WTC11 (cell line): ENCODE results near the gene ADAP1.

Experiments
- CTCF ChIP-seq: fragments of 200-600 bp; IDR thresholded peaks from 2 replicates; pipeline ENCODE4 v1.8.0; 2022; ENCODE audit warnings: antibody characterized with exemption
- ELF4 ChIP-seq: sonication (generic); formaldehyde crosslinking; IDR thresholded peaks from 2 replicates; pipeline ENCODE4 v1.8.1; 2022; ENCODE audit warnings: low read depth, mild to moderate bottlenecking, moderate library complexity, missing genetic modification reagents
- FOXK1 ChIP-seq: sonication (generic); formaldehyde crosslinking; IDR thresholded peaks from 2 replicates; pipeline ENCODE4 v1.8.0; 2022; ENCODE audit warnings: mild to moderate bottlenecking, moderate library complexity, missing genetic modification reagents
- GABPB1 ChIP-seq: sonication (generic); formaldehyde crosslinking; IDR thresholded peaks from 2 replicates; pipeline ENCODE4 v1.8.1; 2023; ENCODE audit warnings: mild to moderate bottlenecking, missing genetic modification reagents
- JUN ChIP-seq: sonication (generic); formaldehyde crosslinking; IDR thresholded peaks from 2 replicates; pipeline ENCODE4 v1.8.0; 2023; ENCODE audit warnings: mild to moderate bottlenecking, missing genetic modification reagents
- MLX ChIP-seq: sonication (generic); formaldehyde crosslinking; IDR thresholded peaks from 2 replicates; pipeline ENCODE4 v1.8.1; 2023; ENCODE audit warnings: mild to moderate bottlenecking, missing genetic modification reagents, moderate library complexity
- PRDM15 ChIP-seq: sonication (generic); formaldehyde crosslinking; IDR thresholded peaks from 2 replicates; pipeline ENCODE4 v1.8.0; 2022; ENCODE audit warnings: missing genetic modification reagents
- PREB ChIP-seq: sonication (generic); formaldehyde crosslinking; IDR thresholded peaks from 2 replicates; pipeline ENCODE4 v1.8.1; 2022; ENCODE audit warnings: mild to moderate bottlenecking, missing genetic modification reagents, moderate library complexity, borderline replicate concordance
- PRRX2 ChIP-seq: fragments of 250-450 bp; sonication (Bioruptor Pico); IDR thresholded peaks from 2 replicates; pipeline ENCODE4 v1.8.0; 2021; ENCODE audit warnings: mild to moderate bottlenecking
- SP1 ChIP-seq: sonication (generic); formaldehyde crosslinking; conservative IDR thresholded peaks from 2 replicates; pipeline ENCODE4 v1.8.1; 2022; ENCODE audit warnings: missing genetic modification reagents
- TEAD4 ChIP-seq: sonication (generic); formaldehyde crosslinking; IDR thresholded peaks from 2 replicates; pipeline ENCODE4 v1.8.0; 2022; ENCODE audit warnings: mild to moderate bottlenecking, missing genetic modification reagents
- USF1 ChIP-seq: sonication (generic); formaldehyde crosslinking; IDR thresholded peaks from 2 replicates; pipeline ENCODE4 v1.8.0; 2022; ENCODE audit warnings: mild to moderate bottlenecking, missing genetic modification reagents
- ZBTB21 ChIP-seq: sonication (generic); formaldehyde crosslinking; IDR thresholded peaks from 2 replicates; pipeline ENCODE4 v1.8.1; 2023; ENCODE audit warnings: mild to moderate bottlenecking, missing genetic modification reagents, borderline replicate concordance
- ZNF138 ChIP-seq: sonication (generic); formaldehyde crosslinking; conservative IDR thresholded peaks from 2 replicates; pipeline ENCODE4 v1.8.1; 2022; ENCODE audit warnings: mild to moderate bottlenecking, moderate library complexity, missing genetic modification reagents

GRCh38 chr7:883055-884021 lies 71.1 kb downstream of the ADAP1 start:
- no peak for TF ChIP-seq CTCF
- TF ChIP-seq SP1 (CRISPR knock-in tag): no peak
- TF ChIP-seq GABPB1: no peak
- TF ChIP-seq ELF4: no peak
- no peak for TF ChIP-seq PRDM15 (CRISPR knock-in tag)
- no peak for TF ChIP-seq ZBTB21 (CRISPR knock-in tag)
- TF ChIP-seq JUN: no peak
- TF ChIP-seq FOXK1 (CRISPR knock-in tag): no peak
- no peak for TF ChIP-seq ZNF138 (CRISPR knock-in tag)
- TF ChIP-seq MLX (CRISPR knock-in tag): no peak
- no peak for TF ChIP-seq PRRX2
- no peak for TF ChIP-seq PREB
- TF ChIP-seq TEAD4: no peak
- TF ChIP-seq USF1 (CRISPR knock-in tag): no peak
